ENCODE data around the gene PRKN. TPM values are rescaled to one million over a fixed set of nuclear protein-coding genes. Genes with fewer than 3 reads are reported as not detected.

Gene PRKN
- total RNA-seq, 1 experiment from 2014 or later, result 0.46 TPM

DNA sequence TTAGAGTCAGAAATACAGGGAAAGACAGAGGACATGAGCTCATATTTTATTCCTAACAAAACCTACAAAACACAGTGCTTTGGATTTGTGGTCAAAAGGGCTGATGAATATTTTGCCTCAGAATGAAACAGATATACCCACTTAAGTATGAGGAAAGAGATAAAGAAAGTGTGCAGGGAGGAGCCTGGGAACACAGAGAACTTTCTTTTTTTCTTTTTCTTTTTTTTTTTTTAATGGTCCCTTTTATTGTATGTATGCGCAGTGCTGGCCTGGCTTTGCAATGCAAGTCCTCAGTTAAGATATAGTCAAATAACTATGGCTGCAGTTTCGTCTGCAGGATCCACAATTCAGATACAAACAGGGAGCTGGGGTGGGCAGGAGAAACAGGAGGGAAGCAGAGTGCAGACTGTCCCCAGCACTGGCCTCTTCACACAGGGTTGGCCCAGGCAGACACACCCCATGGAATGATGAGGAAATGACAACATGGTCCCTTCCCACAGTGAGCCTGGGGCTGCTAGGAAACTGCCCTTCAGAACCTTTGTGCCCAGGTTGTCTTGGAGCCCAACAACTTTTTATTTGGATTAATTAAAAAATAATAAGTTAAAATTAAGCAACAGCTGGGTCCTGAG is 823.9 kb downstream of the PRKN start:
- POLR2A ChIA-PET, result no interaction called here
- CTCF ChIA-PET, result interaction anchor here (0.6 kb wide), 1 partner anchor 511 kb away, joined by 3 read pairs; no protein-coding TSS in a partner anchor
- DNase-seq (ENCODE audit: low read depth, low spot score) (no peak), ATAC-seq (no peak)
- BruUV-seq (replicated peaks), result no TSS peak
- no peak overlapping the region for H3K4me3 ChIP-seq (ENCODE audit: low read depth in 2 of 2, low read length in 2 of 2)
- in situ Hi-C loops (cut with HindIII; ENCODE audit: low pct_unique_long_range_greater_than_20kb, low sequenced_read_pairs) (no loop called here), intact Hi-C loops (cut with micrococcal nuclease; ENCODE audit: unreplicated experiment) (no loop called here)
- TF ChIP-seq SIN3A (IDR thresholded peaks at IDR 0.05; ENCODE audit: borderline replicate concordance, insufficient read depth, low read depth, low read length), result no peak
- TF ChIP-seq, protein P1, sequence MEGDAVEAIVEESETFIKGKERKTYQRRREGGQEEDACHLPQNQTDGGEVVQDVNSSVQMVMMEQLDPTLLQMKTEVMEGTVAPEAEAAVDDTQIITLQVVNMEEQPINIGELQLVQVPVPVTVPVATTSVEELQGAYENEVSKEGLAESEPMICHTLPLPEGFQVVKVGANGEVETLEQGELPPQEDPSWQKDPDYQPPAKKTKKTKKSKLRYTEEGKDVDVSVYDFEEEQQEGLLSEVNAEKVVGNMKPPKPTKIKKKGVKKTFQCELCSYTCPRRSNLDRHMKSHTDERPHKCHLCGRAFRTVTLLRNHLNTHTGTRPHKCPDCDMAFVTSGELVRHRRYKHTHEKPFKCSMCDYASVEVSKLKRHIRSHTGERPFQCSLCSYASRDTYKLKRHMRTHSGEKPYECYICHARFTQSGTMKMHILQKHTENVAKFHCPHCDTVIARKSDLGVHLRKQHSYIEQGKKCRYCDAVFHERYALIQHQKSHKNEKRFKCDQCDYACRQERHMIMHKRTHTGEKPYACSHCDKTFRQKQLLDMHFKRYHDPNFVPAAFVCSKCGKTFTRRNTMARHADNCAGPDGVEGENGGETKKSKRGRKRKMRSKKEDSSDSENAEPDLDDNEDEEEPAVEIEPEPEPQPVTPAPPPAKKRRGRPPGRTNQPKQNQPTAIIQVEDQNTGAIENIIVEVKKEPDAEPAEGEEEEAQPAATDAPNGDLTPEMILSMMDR (IDR thresholded peaks at IDR 0.05), result no peak
- no peak for TF ChIP-seq TCF7L2 (IDR thresholded peaks at IDR 0.05; ENCODE audit: low read depth, low read length)
- no peak for TF ChIP-seq POLR2AphosphoS5 (IDR thresholded peaks at IDR 0.05; ENCODE audit: low read depth, low read length)
- TF ChIP-seq, protein P2, sequence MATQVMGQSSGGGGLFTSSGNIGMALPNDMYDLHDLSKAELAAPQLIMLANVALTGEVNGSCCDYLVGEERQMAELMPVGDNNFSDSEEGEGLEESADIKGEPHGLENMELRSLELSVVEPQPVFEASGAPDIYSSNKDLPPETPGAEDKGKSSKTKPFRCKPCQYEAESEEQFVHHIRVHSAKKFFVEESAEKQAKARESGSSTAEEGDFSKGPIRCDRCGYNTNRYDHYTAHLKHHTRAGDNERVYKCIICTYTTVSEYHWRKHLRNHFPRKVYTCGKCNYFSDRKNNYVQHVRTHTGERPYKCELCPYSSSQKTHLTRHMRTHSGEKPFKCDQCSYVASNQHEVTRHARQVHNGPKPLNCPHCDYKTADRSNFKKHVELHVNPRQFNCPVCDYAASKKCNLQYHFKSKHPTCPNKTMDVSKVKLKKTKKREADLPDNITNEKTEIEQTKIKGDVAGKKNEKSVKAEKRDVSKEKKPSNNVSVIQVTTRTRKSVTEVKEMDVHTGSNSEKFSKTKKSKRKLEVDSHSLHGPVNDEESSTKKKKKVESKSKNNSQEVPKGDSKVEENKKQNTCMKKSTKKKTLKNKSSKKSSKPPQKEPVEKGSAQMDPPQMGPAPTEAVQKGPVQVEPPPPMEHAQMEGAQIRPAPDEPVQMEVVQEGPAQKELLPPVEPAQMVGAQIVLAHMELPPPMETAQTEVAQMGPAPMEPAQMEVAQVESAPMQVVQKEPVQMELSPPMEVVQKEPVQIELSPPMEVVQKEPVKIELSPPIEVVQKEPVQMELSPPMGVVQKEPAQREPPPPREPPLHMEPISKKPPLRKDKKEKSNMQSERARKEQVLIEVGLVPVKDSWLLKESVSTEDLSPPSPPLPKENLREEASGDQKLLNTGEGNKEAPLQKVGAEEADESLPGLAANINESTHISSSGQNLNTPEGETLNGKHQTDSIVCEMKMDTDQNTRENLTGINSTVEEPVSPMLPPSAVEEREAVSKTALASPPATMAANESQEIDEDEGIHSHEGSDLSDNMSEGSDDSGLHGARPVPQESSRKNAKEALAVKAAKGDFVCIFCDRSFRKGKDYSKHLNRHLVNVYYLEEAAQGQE (IDR thresholded peaks at IDR 0.05; ENCODE audit: insufficient read depth in 1 of 2, low read depth in 2 of 2, low read length in 1 of 2), result no peak
- no peaks in the 10 kb centered on the region for H3K9me3 ChIP-seq (ENCODE audit: control insufficient read depth, insufficient read depth, low read depth, low read length)
- no peak overlapping the region for H3K27ac ChIP-seq (ENCODE audit: low read length)
- no peaks in the 10 kb centered on the region for H3K4me1 ChIP-seq (ENCODE audit: control insufficient read depth, insufficient read depth, low read length)
- H3K36me3 ChIP-seq (ENCODE audit: control insufficient read depth, insufficient read depth, low read length), result no peaks in the 10 kb centered on the region
- H3K27me3 ChIP-seq (ENCODE audit: control insufficient read depth, insufficient read depth, low read length), result no peaks in the 10 kb centered on the region

DNA sequence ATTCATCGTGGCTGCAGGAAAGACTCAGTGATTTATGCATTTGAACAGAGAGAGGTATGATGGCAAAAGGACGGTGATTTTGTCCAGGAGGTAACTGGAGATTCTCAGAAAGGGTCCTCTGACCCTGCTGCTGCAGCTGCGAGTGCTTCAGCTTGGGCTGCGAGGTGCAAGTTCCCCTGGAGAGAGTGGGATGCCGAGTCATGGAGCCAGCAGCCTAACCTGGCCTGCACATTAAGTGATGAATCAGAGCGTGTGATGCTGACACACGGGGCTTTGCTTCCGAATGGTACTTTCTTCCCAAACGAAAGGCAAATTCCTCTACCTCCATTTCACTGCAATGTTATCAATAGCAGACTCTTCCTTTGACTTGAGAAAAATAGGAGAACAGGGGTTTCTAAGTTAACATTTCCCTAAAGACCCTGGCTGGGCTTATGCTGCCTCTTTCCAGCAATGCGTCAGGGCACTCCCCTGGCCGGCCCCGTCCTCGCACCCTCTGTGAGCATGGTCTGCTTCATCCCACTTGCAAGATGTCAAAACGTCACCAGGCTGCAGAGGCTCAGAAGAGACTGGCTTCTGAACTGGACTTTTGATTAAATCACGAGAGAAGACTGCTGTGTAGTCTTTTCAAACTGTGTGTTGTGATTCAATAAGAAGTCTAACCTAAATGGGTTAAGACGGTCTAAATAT is 825.7 kb downstream of the PRKN start:
- Histone ChIP-seq H3K36me3 (ENCODE audit: control insufficient read depth, insufficient read depth, low read length) (no peaks in the 10 kb centered on the region), H3K4me3 (ENCODE audit: low read depth in 2 of 2, low read length in 2 of 2) (no peak overlapping the region), H3K4me1 (ENCODE audit: control insufficient read depth, insufficient read depth, low read length) (no peaks in the 10 kb centered on the region), H3K9me3 (ENCODE audit: control insufficient read depth, insufficient read depth, low read depth, low read length) (no peaks in the 10 kb centered on the region), H3K27me3 (ENCODE audit: control insufficient read depth, insufficient read depth, low read length) (no peaks in the 10 kb centered on the region), H3K27ac (ENCODE audit: low read length) (no peak overlapping the region)
- in situ Hi-C loops (cut with HindIII; ENCODE audit: low pct_unique_long_range_greater_than_20kb, low sequenced_read_pairs), result no loop called here
- BruUV-seq (replicated peaks), result no TSS peak
- intact Hi-C loops (cut with micrococcal nuclease; ENCODE audit: unreplicated experiment), result no loop called here
- POLR2A ChIA-PET, result no interaction called here
- CTCF ChIA-PET, result no interaction called here
- ATAC-seq, result no peak
- no peak for DNase-seq (ENCODE audit: low read depth, low spot score)
- TF ChIP-seq, protein P2 (IDR thresholded peaks at IDR 0.05; ENCODE audit: insufficient read depth in 1 of 2, low read depth in 2 of 2, low read length in 1 of 2), result no peak
- TF ChIP-seq TCF7L2 (IDR thresholded peaks at IDR 0.05; ENCODE audit: low read depth, low read length), result no peak
- TF ChIP-seq, protein P1 (IDR thresholded peaks at IDR 0.05), result no peak
